Right hindlimb (tissue), 1 donor: Measurements from ENCODE around the gene LHX6.

Source experiments
- DNase-seq: peaks from one replicate; pipeline ENCODE4 v3.0.0-alpha.2; 2018

LHX6 gene

GRCh38 chr9:122234022-122234748 is 5.4 kb upstream of the LHX6 start:
- DNase-seq, result no peak

DNA sequence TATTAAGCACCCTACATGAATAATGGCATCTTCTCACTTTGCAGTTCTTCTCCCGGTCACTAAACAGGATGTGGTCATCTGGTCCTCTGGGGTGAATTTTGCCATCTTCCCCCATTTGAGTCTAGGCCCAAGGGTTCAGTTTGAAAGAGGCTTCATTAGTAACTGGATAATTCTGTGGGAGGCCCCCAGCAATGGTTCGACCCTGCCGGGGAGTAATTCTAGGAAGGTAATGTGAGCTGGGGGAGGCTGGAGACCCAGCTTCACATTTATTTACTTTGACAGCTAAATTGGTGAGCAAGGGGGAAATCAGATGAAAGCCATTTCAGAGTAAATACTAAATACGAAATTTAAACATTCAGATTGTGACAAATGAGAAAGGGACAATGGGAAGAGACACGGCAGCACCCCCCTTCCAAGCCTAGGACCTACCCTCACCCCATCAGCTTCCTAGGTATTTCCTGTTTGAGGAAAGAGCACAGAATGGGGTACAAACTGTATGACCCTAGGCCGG is 4.1 kb upstream of the LHX6 start:
- no peak for DNase-seq

- no peak for DNase-seq
These were observed 704 bp upstream of the LHX6 start for GRCh38 chr9:122229485-122229837.

- DNase-seq, result no peak
These were observed 578 bp downstream of the LHX6 start for GRCh38 chr9:122228191-122228567.

- DNase-seq, result no peak
These were observed 1.2 kb downstream of the LHX6 start for GRCh38 chr9:122227575-122227900.

DNA sequence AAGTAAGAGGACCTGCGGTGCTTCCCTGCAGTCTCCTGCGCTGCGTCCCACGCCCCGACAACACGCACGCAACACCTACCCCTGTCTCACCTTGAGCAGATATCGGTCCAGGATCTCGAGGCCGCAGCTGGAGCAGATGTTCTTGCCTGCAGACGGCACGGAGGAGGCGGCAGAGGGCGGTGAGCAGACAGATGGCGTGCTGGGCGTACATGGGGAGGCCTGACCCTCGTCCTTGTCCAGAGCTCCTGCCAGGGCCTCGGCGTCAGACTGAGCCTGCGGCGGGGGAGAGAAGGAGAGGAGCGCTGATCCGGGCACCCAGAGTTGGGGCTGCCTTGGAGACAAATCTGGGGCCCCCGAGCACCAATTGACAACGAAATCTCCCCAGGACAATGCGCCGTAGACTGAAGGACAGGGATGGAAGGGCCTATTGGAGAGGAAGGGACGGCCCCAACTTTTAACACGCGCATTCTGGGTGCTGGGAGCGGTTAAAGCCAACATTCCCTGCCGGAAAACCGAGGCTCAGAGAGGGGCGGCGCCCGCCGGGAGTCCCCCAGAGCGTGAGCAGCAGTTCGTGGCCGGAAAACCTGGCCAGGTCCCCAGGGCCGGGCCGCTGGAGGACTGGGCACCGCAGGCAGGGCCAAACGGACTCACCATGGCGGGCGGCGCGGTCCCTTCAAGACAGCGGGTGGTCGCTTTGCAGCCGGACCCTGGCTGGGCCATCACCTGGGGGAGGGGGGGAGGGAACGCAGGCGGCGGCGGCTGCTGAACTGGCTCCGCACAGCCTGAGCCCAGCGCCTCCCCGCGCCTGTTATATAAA is 1.8 kb downstream of the LHX6 start:
- no peak for DNase-seq

DNA sequence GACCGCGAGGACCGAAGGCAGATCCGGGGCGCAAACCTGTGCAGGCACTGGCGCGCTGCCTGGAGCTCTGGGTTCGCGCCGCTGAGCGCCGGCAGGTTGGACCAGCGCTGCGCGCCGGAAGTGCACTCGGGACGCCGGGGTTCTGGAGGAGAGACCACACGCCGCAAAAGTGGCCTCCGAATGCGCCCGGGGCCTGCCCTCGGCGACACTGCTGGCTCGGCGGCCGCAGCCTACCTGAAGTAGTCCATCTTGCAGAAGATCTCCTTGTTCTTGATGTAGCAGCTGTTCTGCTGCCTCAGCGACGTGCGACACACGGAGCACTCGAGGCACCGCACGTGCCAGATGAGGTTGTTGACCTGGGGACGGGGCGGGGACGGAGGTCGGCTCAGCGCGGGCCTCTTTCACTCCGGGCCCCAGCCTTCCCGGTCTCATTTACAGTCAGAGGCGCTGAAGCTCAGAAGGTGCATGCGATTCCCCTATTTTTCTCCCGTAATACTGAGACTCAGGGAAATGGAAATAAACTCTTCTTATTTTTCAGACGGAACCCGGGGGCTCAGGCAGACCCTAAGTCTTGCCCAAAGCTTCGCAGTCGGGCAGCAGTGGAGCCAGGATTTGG is 2.5 kb downstream of the LHX6 start:
- no peak for DNase-seq

DNA sequence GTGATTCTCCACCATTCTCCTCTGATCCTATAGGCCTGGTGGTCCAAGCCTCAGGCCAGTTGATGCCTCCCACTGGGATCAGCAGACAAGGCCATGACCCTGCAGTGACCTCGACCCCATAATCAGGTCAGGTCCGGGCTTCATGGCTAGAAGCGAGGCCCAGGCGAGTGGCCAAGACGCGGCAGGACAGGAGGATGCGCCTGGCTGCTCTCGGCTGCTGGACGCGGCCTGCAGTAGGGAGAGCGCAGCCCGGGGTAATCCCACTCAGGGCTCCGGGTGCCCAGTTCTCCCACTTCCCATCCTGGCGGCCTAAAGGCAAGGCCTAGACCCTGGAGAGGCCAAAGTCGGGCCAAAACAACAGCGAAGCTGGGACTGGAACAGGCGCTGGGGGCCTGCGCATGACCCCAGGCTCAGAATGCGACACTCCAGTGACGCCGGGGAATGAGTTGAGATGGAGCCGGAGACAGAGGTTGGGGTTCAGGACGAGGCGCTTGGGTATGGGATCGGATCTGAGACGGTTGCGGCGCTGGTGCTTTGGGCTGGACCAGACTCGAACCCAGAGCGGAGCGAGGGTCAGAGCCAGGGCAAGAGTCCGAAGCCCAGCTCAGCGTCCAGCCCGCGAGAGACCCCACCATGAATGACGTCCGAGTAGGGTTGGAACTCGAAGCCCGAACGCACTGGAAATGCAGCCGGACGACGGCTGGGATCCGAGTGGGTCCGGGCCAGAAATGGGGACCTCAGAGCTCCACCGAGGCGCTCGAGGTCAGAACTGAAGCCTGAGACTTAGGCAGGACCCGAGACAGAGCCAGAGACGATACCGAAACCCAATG is 3.2 kb downstream of the LHX6 start:
- no peak for DNase-seq

- no peak for DNase-seq
These were observed 5.3 kb downstream of the LHX6 start for GRCh38 chr9:122223435-122223834.

GRCh38 chr9:122222791-122223190 is 6.0 kb downstream of the LHX6 start:
- DNase-seq, result no peak

DNA sequence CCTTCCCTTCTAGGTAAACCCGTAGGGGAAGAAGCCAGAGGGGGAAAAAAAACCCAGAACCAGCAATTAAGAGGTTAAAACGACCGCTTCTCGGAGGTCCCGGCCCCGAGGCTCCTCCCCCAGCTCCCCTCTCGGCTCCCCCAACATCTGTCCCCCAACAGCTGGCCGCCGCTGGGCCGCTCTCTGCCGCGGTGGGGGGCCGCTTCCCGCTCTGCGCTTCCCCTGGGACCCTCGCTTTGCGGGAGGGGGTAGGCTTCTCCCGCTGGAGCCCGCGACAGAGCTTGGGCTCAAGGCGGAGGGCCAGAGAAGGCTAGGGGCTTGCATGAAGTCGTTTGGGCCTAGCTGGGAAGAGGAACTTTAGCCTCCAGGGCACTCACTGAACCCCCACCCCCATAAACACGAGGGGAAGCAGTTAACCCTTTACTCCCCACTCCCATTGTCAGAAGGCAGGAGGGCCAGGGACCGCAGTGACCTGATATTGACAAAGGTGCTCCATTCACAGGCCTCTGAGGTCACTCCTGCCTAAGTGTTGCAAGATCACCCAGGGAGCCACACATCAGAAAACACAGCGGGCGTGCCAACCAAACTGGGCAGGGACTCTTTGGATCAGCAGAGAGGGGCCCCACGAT is 7.5 kb downstream of the LHX6 start:
- peak; percentile 51 for DNase-seq

DNA sequence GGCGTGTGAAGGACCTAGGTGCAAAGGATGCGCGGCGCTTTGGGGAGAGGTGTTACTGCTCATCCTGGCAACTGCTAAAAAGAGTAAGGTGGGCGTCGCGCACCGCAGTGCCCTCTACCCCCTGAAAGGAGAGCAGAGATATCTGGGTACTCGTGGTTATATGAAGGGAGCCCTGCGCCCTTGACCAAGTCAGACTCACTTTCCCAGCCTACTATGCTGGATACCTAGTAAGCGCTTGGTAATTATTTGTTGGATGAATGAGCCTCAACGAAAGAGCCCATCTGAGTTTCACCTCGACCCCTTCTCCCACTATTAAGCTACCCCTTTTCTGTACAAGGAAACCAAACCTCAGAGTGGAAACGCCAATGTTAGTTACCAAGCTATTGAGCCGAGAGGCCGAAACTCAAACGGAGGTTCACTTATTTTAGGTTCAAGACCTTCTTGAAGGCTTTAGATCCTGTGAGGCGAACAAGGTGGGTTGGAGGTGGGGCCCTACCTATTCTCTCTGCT is 8.0 kb downstream of the LHX6 start:
- no peak for DNase-seq

GRCh38 chr9:122219856-122220672 is 8.7 kb downstream of the LHX6 start:
- peak; percentile 42 for DNase-seq

GRCh38 chr9:122218935-122219855 is 9.6 kb downstream of the LHX6 start:
- DNase-seq, result peak; percentile 40

DNA sequence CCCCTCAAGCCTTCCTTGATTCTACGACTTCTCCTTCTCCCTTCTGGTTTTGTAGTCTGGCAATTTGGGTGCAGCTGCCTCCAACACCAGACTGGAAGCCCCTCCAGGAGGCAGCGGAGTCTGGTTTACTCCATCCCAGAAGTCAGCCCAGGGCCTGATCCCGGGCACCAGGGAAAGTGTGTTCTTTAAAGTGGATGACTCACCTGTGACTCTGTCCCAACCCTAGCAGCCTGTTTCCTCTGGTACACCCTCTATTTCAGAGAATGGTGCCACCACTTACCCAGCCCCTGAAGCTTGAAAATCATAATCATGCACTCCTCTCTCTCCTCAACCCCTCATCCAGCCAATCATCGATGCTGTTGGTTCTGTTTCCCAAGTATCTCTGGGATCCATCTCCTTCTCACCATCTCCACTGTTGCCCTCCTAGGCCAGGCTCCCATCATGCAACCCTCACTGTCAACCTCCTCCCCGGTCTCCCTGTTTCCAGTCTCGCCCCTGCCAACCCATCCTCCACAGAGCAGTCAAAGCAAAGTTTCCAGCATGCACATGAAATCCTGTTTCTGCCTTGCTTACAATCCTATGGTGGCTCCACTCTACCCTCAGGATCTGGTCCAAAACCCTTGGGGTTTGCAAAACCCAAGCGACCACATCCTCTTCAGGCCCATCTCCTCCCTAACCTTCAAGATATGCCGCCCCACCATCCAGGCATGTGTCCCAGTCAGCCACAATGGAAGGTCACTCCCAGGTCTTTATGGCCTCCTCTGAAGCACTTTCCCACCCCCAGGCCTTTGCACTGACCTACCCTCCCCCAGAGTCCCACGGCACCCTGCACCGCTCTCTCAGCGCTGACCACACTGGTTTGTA is 10.5 kb downstream of the LHX6 start:
- DNase-seq, result no peak

GRCh38 chr9:122217640-122218039 is 11.1 kb downstream of the LHX6 start:
- DNase-seq, result no peak

DNA sequence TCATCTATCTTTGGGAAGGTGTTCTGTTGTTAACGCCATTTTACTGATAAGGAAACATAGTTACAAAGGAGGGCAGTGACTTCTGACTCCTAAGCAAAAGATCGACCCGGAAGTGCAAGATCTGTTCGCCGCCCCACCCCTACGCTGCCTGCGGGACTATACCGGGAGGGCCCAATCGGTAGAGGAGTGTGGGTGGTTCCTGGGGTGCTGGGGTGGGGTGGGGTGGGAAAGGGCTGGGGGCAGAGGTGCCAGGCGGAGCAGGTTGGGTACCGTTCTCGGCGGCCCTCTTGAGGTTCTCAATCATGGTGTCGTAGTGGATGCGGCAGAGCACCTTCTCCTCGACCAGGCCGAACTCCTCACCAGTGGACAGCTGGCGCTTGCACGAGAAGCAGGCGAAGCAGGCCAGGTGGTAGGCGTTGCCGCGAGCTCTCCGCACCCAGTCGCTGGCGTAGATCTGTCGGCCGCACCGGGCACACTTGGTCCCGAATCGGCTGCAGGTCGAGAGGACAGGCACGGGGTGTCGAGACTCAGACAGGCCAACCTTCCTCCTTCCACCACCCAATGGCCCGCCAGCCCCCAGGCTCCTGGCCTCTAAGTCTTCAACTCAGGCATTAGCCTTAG is 11.8 kb downstream of the LHX6 start:
- DNase-seq, result no peak

DNA sequence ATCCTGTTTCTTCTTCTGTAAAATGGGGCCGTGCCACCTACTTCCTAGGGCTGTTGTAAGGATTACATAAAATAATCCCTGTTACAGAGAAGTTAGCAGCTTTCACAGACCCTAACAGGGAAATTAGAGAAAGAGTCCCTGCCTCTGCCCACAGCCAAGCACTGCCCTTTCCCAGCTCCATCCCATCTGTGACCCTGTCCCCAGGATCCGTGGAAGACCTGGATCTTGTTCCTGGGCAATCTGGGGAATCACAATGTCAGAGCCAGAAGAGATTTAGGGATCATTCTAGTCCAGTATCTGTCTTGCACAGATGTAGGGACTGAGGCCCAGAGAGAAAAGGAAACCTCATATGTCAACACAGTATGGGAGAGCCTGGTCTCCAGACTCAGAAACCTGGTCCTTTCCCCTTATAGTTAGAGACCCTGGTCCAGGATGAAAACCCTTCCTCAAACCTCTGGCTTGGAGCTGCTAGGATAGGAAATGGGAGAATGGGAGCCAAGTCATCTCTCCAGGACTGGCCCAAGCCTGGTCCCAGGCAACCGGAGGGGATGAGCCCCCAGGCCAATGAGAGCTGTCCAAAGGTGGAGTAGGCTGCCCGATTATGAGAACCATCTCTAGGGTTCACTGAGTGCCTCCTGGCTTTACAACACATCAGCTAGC is 12.5 kb downstream of the LHX6 start:
- no peak for DNase-seq
